Osteoblast (primary cell): ENCODE data around the gene KIAA1614. TPM values are rescaled to one million over a fixed set of nuclear protein-coding genes. Genes with fewer than 3 reads are reported as not detected.

Experiments
- DNase-seq: peaks from one replicate; pipeline ENCODE4 v3.0.0; 2011; ENCODE audit warnings: low spot score, mixed read lengths; ENCODE audit not compliant: insufficient read length; ENCODE audit errors: missing footprints
- H2AFZ ChIP-seq: 2 replicates; pipeline ENCODE4 v1.6.0; 2011; ENCODE audit warnings: mild to moderate bottlenecking, low read length
- H3K27ac ChIP-seq: 2 replicates; pipeline ENCODE4 v1.5.1; 2011; ENCODE audit warnings: mild to moderate bottlenecking, low read depth, low read length, moderate library complexity
- H3K27me3 ChIP-seq: 2 replicates; pipeline ENCODE4 v1.6.0; 2012; ENCODE audit warnings: mild to moderate bottlenecking, control low read depth, inconsistent platforms, low read length, moderate library complexity; ENCODE audit not compliant: insufficient read depth
- H3K36me3 ChIP-seq: 2 replicates; pipeline ENCODE4 v1.5.1; 2011; ENCODE audit warnings: mild to moderate bottlenecking, low read length, control low read depth, moderate library complexity; ENCODE audit not compliant: insufficient read depth
- H3K4me1 ChIP-seq: 2 replicates; pipeline ENCODE4 v1.5.1; 2011; ENCODE audit warnings: mild to moderate bottlenecking, low read length, control low read depth, moderate library complexity; ENCODE audit not compliant: insufficient read depth
- H3K4me2 ChIP-seq: 2 replicates; pipeline ENCODE4 v1.6.0; 2011; ENCODE audit warnings: mild to moderate bottlenecking, low read length; ENCODE audit not compliant: insufficient read depth
- H3K4me3 ChIP-seq: fragments of 200-600 bp; sonication (generic); 3 replicates; pipeline ENCODE4 v1.5.1; 2012; ENCODE audit warnings: mild to moderate bottlenecking, low read length, inconsistent platforms; ENCODE audit not compliant: insufficient read depth
- H3K79me2 ChIP-seq: 2 replicates; pipeline ENCODE4 v1.6.0; 2012; ENCODE audit warnings: mild to moderate bottlenecking, low read length, control low read depth, inconsistent platforms; ENCODE audit not compliant: insufficient read depth
- H3K9me3 ChIP-seq: 2 replicates; pipeline ENCODE4 v1.5.1; 2011; ENCODE audit warnings: low read depth, low read length, control low read depth
- H4K20me1 ChIP-seq: 2 replicates; pipeline ENCODE4 v1.6.0; 2012; ENCODE audit warnings: mild to moderate bottlenecking, low read length, control low read depth; ENCODE audit not compliant: insufficient read depth
- total RNA-seq: library from RNA; depleted of rRNA; stranded (reverse); fragments of >200 nt; gene quantifications from 2 replicates; pipeline ENCODE4 v1.2.3, GENCODE V29; 2012
- TF ChIP-seq, protein P1 (sequence below): IDR thresholded peaks from 2 replicates; pipeline ENCODE4 v1.5.1; 2011; ENCODE audit warnings: mild to moderate bottlenecking, low read depth, low read length, moderate library complexity; ENCODE audit errors: extremely low read depth

The KIAA1614 gene
- total RNA-seq, 1 donor, result 12.7 TPM

GRCh38 chr1:180896161-180896560 is 16.5 kb upstream of the KIAA1614 start:
- Histone ChIP-seq H3K9me3 (no peaks in the 10 kb centered on the region), H3K4me1 (peaks cover 8% of the 10 kb centered on the region), H3K27ac (no peak overlapping the region), H3K79me2 (no peaks in the 10 kb centered on the region), H4K20me1 (no peaks in the 10 kb centered on the region), H3K4me3 (no peak overlapping the region), H3K36me3 (no peaks in the 10 kb centered on the region), H2AFZ (no peak overlapping the region), H3K4me2 (no peak overlapping the region), H3K27me3 (no peaks in the 10 kb centered on the region)
- TF ChIP-seq, protein P1, sequence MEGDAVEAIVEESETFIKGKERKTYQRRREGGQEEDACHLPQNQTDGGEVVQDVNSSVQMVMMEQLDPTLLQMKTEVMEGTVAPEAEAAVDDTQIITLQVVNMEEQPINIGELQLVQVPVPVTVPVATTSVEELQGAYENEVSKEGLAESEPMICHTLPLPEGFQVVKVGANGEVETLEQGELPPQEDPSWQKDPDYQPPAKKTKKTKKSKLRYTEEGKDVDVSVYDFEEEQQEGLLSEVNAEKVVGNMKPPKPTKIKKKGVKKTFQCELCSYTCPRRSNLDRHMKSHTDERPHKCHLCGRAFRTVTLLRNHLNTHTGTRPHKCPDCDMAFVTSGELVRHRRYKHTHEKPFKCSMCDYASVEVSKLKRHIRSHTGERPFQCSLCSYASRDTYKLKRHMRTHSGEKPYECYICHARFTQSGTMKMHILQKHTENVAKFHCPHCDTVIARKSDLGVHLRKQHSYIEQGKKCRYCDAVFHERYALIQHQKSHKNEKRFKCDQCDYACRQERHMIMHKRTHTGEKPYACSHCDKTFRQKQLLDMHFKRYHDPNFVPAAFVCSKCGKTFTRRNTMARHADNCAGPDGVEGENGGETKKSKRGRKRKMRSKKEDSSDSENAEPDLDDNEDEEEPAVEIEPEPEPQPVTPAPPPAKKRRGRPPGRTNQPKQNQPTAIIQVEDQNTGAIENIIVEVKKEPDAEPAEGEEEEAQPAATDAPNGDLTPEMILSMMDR, result no peak
- no peak for DNase-seq

DNA sequence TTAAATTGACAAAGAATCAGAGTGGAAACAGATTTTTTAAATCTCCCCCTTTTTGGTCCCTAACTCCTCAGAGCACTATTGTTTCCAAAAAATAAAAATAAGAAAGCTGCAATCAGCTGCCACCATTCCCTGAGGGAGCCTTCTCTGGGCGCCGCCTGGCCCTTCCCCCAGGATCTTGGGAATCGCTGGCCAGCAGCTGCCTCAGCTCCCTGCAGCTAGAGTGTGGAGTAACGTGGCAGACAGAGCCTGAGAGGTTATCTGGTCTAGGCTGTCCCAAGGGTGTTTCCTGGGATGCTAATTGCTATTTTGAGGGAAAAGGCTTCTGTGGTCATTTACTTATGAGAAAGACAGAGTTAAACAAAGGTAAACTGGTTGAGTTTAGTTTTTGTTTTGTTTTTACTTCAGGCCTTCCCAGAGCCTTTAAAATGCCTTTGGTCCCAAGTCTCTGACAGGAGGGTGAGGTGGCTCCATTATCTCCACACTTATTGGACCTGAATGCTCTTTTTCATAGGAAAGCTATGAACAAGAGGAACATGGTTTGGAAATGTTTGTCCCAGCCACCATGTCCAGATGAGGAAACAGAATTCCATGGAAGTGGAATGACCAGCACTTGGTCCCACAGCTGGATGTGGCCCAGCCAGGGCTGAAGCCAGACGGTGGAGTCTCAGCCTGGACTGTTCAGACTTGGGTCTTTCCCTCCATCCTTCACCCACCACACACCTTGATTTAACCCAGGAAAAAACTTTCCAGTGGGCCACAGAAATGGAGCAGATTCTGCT is 14.1 kb upstream of the KIAA1614 start:
- H3K4me2 ChIP-seq, result peak overlapping the region; percentile 35
- H3K4me1 ChIP-seq, result peaks cover 8% of the 10 kb centered on the region
- no peak overlapping the region for H3K4me3 ChIP-seq
- peak; percentile 89 for DNase-seq
- H4K20me1 ChIP-seq, result no peaks in the 10 kb centered on the region
- no peaks in the 10 kb centered on the region for H3K36me3 ChIP-seq
- no peak overlapping the region for H2AFZ ChIP-seq
- TF ChIP-seq, protein P1, result no peak
- H3K79me2 ChIP-seq, result no peaks in the 10 kb centered on the region
- no peak overlapping the region for H3K27ac ChIP-seq
- no peaks in the 10 kb centered on the region for H3K27me3 ChIP-seq
- no peaks in the 10 kb centered on the region for H3K9me3 ChIP-seq

GRCh38 chr1:180899262-180899661 is 13.4 kb upstream of the KIAA1614 start:
- Histone ChIP-seq H3K27me3 (no peaks in the 10 kb centered on the region), H4K20me1 (no peaks in the 10 kb centered on the region), H3K27ac (no peak overlapping the region), H3K4me1 (peaks cover 8% of the 10 kb centered on the region), H3K9me3 (no peaks in the 10 kb centered on the region), H3K4me3 (no peak overlapping the region), H2AFZ (no peak overlapping the region), H3K36me3 (no peaks in the 10 kb centered on the region), H3K79me2 (no peaks in the 10 kb centered on the region), H3K4me2 (no peak overlapping the region)
- TF ChIP-seq, protein P1, result no peak
- DNase-seq, result peak; percentile 49

DNA sequence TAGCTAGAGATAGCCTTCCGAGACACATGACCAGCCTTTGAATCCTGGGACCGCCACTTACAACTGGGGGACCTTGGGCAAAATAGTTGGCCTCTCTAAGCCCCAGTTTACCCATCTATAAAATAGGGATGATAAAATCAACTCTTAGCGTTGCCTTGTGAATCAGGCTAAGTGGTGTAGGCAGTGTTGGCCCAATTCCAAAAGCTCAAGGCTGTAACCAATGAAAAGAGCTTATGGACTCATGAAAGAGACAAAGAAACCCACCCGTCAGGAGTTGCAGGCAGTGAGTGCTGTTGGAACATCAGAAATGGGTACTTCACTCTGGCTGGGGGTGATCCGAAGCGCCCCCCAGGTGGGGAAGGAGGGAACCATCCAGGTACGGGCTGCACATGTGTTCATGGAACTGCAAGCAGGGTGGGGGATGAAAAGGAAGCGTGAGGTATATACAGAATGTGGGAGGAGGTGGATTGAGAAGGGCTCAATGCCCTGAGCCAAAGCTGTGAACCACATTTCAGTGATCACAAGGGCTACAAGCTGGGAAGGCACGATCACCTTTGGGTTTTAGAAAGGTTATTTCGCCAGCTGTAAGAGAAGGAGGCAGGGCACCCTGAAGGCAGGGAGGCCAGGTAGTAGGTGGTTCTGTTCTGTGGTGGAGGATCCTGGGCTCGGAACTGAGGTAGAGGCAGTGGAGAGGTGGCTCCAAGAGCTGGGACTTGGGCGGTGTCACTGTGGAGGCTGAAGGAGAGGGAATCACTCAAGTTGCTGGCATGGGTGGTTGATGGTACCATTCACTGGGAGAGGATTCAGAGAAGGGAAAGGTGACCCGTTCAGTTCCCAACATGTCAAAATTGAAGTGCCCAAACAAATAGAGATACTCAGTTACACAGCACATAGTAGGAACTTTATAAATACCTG is 11.4 kb upstream of the KIAA1614 start:
- no peak overlapping the region for H3K27ac ChIP-seq
- no peaks in the 10 kb centered on the region for H4K20me1 ChIP-seq

More for the DNA sequence above, 11.4 kb upstream of the KIAA1614 start:
- Histone ChIP-seq H3K36me3 (no peaks in the 10 kb centered on the region), H2AFZ (no peak overlapping the region), H3K79me2 (no peaks in the 10 kb centered on the region), H3K4me3 (no peak overlapping the region), H3K27me3 (no peaks in the 10 kb centered on the region), H3K4me1 (peaks cover 8% of the 10 kb centered on the region), H3K4me2 (no peak overlapping the region), H3K9me3 (no peaks in the 10 kb centered on the region)
- TF ChIP-seq, protein P1, result no peak
- DNase-seq, result peak; percentile 52
